ENCODE results near the gene SMIM11.
"Not testable (repeated sequence)": the region's sequence is repeated elsewhere in the genome, so short reads cannot be mapped to it uniquely, and the experiment has no call there.

SMIM11 gene

GRCh38 chr21:34374940-34375618 lies at the start of gene SMIM11:
SMIM11 (plus strand) TSS chr21:34375507; CDS start chr21:34379505, 3,998 bp downstream.
- DNase-seq (ENCODE audit: low read depth); H3K4me3 ChIP-seq (ENCODE audit: control insufficient read depth, low read depth, low read length): not testable (repeated sequence)

GRCh38 chr21:34330055-34330454 lies 45.3 kb upstream of the SMIM11 start:
- H3K4me3 ChIP-seq (ENCODE audit: control insufficient read depth, low read depth, low read length), result no peak overlapping the region
- TF ChIP-seq CTCF (conservative IDR thresholded peaks at IDR 0.05; ENCODE audit: control insufficient read depth, insufficient read depth, low read depth, low read length), result no peak
- DNase-seq (ENCODE audit: low read depth), result no peak

GRCh38 chr21:34331726-34332125 lies 43.6 kb upstream of the SMIM11 start:
- H3K4me3 ChIP-seq (ENCODE audit: control insufficient read depth, low read depth, low read length), result no peak overlapping the region
- no peak for DNase-seq (ENCODE audit: low read depth)
- TF ChIP-seq CTCF (conservative IDR thresholded peaks at IDR 0.05; ENCODE audit: control insufficient read depth, insufficient read depth, low read depth, low read length), result no peak

- H3K4me3 ChIP-seq (ENCODE audit: control insufficient read depth, low read depth, low read length), result no peak overlapping the region
- DNase-seq (ENCODE audit: low read depth), result no peak
- no peak for TF ChIP-seq CTCF (conservative IDR thresholded peaks at IDR 0.05; ENCODE audit: control insufficient read depth, insufficient read depth, low read depth, low read length)
These were observed 43.0 kb upstream of the SMIM11 start for GRCh38 chr21:34332347-34332746.

GRCh38 chr21:34333121-34333739 lies 42.1 kb upstream of the SMIM11 start:
- DNase-seq (ENCODE audit: low read depth), result no peak
- no peak overlapping the region for H3K4me3 ChIP-seq (ENCODE audit: control insufficient read depth, low read depth, low read length)
- no peak for TF ChIP-seq CTCF (conservative IDR thresholded peaks at IDR 0.05; ENCODE audit: control insufficient read depth, insufficient read depth, low read depth, low read length)

GRCh38 chr21:34335316-34335715 lies 40.0 kb upstream of the SMIM11 start:
- DNase-seq (ENCODE audit: low read depth), result peak; percentile 43
- H3K4me3 ChIP-seq (ENCODE audit: control insufficient read depth, low read depth, low read length), result no peak overlapping the region
- TF ChIP-seq CTCF (conservative IDR thresholded peaks at IDR 0.05; ENCODE audit: control insufficient read depth, insufficient read depth, low read depth, low read length), result no peak

GRCh38 chr21:34336245-34336644 lies 39.1 kb upstream of the SMIM11 start:
- no peak for TF ChIP-seq CTCF (conservative IDR thresholded peaks at IDR 0.05; ENCODE audit: control insufficient read depth, insufficient read depth, low read depth, low read length)
- no peak overlapping the region for H3K4me3 ChIP-seq (ENCODE audit: control insufficient read depth, low read depth, low read length)
- DNase-seq (ENCODE audit: low read depth), result no peak
